ENCODE data around the gene CCZ1.
"Not testable (repeated sequence)": the region's sequence is repeated elsewhere in the genome, so short reads cannot be mapped to it uniquely, and the experiment has no call there.

DNA sequence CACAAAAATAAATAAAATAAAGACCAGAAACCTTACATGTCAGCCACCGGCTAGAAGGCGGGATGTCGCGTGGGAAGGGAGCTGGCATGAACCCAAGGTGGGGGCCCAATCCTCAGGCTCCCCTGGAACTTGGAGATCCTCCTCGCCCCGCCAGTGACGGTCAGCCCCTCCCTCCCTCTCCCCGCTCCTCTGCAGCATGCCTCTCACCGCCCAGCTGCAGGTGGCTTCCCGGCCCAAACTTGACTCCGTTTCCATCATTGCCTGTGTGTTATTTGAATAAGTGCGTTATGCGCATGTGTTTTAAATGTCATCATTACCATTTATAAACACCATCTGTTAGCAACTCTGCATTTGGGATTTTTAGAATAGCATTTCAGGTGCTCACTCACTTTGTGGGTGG lies 64.7 kb downstream of the CCZ1 start:
- TF ChIP-seq CTCF (conservative IDR thresholded peaks at IDR 0.05; ENCODE audit: low read depth, low read length); EZH2 (IDR thresholded peaks at IDR 0.05; ENCODE audit: borderline replicate concordance, low read depth, low read length, poor library complexity, severe bottlenecking): not testable (repeated sequence)
